Measurements from ENCODE around the gene ZYG11A.
"Not testable (repeated sequence)": the region's sequence is repeated elsewhere in the genome, so short reads cannot be mapped to it uniquely, and the experiment has no call there.

DNA sequence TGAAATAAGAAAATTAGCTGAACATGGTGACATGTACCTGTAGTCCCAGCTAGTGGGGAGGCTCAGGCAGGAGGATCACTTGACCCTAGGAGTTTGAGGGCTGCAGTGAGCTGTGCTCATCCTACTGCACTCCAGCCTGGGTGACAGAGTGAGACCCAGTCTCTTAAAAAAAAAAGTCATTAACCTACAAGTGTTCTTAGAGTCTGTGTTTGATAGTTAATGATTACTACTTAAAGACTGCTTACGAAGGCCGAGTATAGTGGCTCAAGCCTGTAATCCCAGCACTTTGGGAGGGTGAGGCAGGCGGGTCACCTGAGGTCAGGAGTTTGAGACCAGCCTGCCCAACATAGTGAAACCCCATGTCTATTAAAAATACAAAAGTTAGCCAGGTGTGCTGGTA, 38.5 kb upstream of the ZYG11A start:
- TF ChIP-seq MXI1 (IDR thresholded peaks at IDR 0.05; ENCODE audit: borderline replicate concordance, low read depth, low read length); GABPA (IDR thresholded peaks at IDR 0.05; ENCODE audit: low read depth, low read length); GABPA (CRISPR knock-in tag; IDR thresholded peaks at IDR 0.05; ENCODE audit: low read depth); ZNF556 (CRISPR knock-in tag; IDR thresholded peaks at IDR 0.05; ENCODE audit: borderline replicate concordance); ZFP37 (CRISPR knock-in tag; IDR thresholded peaks at IDR 0.05; ENCODE audit: borderline replicate concordance); ELF4 (CRISPR knock-in tag; IDR thresholded peaks at IDR 0.05; ENCODE audit: borderline replicate concordance): not testable (repeated sequence)
- TF ChIP-seq, protein P1, sequence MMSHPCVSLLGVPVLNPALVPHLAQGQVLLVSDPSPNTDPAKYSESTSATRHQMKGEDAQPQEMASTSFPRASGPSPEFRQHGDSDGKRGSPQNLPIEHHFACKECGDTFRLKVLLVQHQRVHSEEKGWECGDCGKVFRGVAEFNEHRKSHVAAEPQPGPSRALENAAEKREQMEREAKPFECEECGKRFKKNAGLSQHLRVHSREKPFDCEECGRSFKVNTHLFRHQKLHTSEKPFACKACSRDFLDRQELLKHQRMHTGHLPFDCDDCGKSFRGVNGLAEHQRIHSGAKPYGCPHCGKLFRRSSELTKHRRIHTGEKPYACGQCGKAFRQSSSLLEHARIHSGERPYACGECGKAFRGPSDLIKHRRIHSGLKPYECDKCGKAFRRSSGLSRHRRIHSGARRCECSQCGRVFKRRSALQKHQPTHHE (CRISPR knock-in tag; IDR thresholded peaks at IDR 0.05; ENCODE audit: borderline replicate concordance): not testable (repeated sequence)

Data from HepG2 (cell line).